ENCODE results near the gene NODAL.
A peak's percentile ranks its signal among the peaks of the same experiment; 100 is the strongest.

NODAL gene

GRCh38 chr10:70480239-70480861 lies 38.9 kb upstream of the NODAL start:
- Histone ChIP-seq H3K4me3 (ENCODE audit: low read length) (peak overlapping the region; percentile 88), H3K4me1 (ENCODE audit: control insufficient read depth, low read length) (peaks cover 48% of the 10 kb centered on the region), H3F3A (ENCODE audit: control insufficient read depth, insufficient read depth) (peaks cover 13% of the 10 kb centered on the region)

GRCh38 chr10:70479626-70480238 lies 38.3 kb upstream of the NODAL start:
- H3K4me2 ChIP-seq (ENCODE audit: low read length), result peak overlapping the region; percentile 97
- no peaks in the 10 kb centered on the region for H3K27me3 ChIP-seq (ENCODE audit: control insufficient read depth, low read length)
- H3K9me3 ChIP-seq (ENCODE audit: control insufficient read depth, insufficient read depth, low read length), result no peaks in the 10 kb centered on the region
- H3K4me1 ChIP-seq (ENCODE audit: control insufficient read depth, low read length), result peaks cover 48% of the 10 kb centered on the region
- H3K79me2 ChIP-seq (ENCODE audit: control insufficient read depth, low read length), result peaks cover 56% of the 10 kb centered on the region
- peaks cover 45% of the 10 kb centered on the region for H3K36me3 ChIP-seq (ENCODE audit: control insufficient read depth, low read length)
- peaks cover 9% of the 10 kb centered on the region; the same call in 1 of the 2 replicates for H4K20me1 ChIP-seq (ENCODE audit: control insufficient read depth, insufficient read depth, low read depth, low read length)
- H3F3A ChIP-seq (ENCODE audit: control insufficient read depth, insufficient read depth), result peaks cover 9% of the 10 kb centered on the region
- no peaks in the 10 kb centered on the region for H3K9me2 ChIP-seq (replicated peaks; ENCODE audit: control insufficient read depth, low read length)
- peak overlapping the region; percentile 88 for H3K4me3 ChIP-seq (ENCODE audit: low read length)
- H3K27ac ChIP-seq (ENCODE audit: low read depth, low read length), result peak overlapping the region; percentile 77
- TF ChIP-seq CTCF (IDR thresholded peaks at IDR 0.05; ENCODE audit: low read depth, low read length, poor library complexity, severe bottlenecking), result no peak
- no peak for TF ChIP-seq EZH2phosphoT487 (IDR thresholded peaks at IDR 0.05; ENCODE audit: borderline replicate concordance, low read length)

More at GRCh38 chr10:70480239-70480861, 38.9 kb upstream of the NODAL start:
- peak overlapping the region; percentile 77 for H3K27ac ChIP-seq (ENCODE audit: low read depth, low read length)
- peaks cover 9% of the 10 kb centered on the region; the same call in 1 of the 2 replicates for H4K20me1 ChIP-seq (ENCODE audit: control insufficient read depth, insufficient read depth, low read depth, low read length)
- peaks cover 61% of the 10 kb centered on the region for H3K79me2 ChIP-seq (ENCODE audit: control insufficient read depth, low read length)
- no peaks in the 10 kb centered on the region for H3K9me2 ChIP-seq (replicated peaks; ENCODE audit: control insufficient read depth, low read length)
- H3K27me3 ChIP-seq (ENCODE audit: control insufficient read depth, low read length), result no peaks in the 10 kb centered on the region
- H3K9me3 ChIP-seq (ENCODE audit: control insufficient read depth, insufficient read depth, low read length), result no peaks in the 10 kb centered on the region
- H3K36me3 ChIP-seq (ENCODE audit: control insufficient read depth, low read length), result peaks cover 47% of the 10 kb centered on the region
- H3K4me2 ChIP-seq (ENCODE audit: low read length), result peak overlapping the region; percentile 97
- TF ChIP-seq EZH2phosphoT487 (IDR thresholded peaks at IDR 0.05; ENCODE audit: borderline replicate concordance, low read length) (no peak), CTCF (IDR thresholded peaks at IDR 0.05; ENCODE audit: low read depth, low read length, poor library complexity, severe bottlenecking) (no peak)

GRCh38 chr10:70479165-70479581 lies 37.7 kb upstream of the NODAL start:
- Histone ChIP-seq H4K20me1 (ENCODE audit: control insufficient read depth, insufficient read depth, low read depth, low read length) (peaks cover 9% of the 10 kb centered on the region; the same call in 1 of the 2 replicates), H3K4me2 (ENCODE audit: low read length) (peak overlapping the region; percentile 97), H3K9me2 (replicated peaks; ENCODE audit: control insufficient read depth, low read length) (no peaks in the 10 kb centered on the region), H3K27ac (ENCODE audit: low read depth, low read length) (peak overlapping the region; percentile 77), H3F3A (ENCODE audit: control insufficient read depth, insufficient read depth) (peaks cover 8% of the 10 kb centered on the region), H3K9me3 (ENCODE audit: control insufficient read depth, insufficient read depth, low read length) (no peaks in the 10 kb centered on the region), H3K4me3 (ENCODE audit: low read length) (peak overlapping the region; percentile 88), H3K79me2 (ENCODE audit: control insufficient read depth, low read length) (peaks cover 53% of the 10 kb centered on the region), H3K36me3 (ENCODE audit: control insufficient read depth, low read length) (peaks cover 44% of the 10 kb centered on the region), H3K4me1 (ENCODE audit: control insufficient read depth, low read length) (peaks cover 48% of the 10 kb centered on the region), H3K27me3 (ENCODE audit: control insufficient read depth, low read length) (no peaks in the 10 kb centered on the region)
- TF ChIP-seq CTCF (IDR thresholded peaks at IDR 0.05; ENCODE audit: low read depth, low read length, poor library complexity, severe bottlenecking) (peak; percentile 71), EZH2phosphoT487 (IDR thresholded peaks at IDR 0.05; ENCODE audit: borderline replicate concordance, low read length) (no peak)

All from DOHH2 (cell line).